ENCODE measurements around the gene CCDC68.
"Not testable (repeated sequence)": the region's sequence is repeated elsewhere in the genome, so short reads cannot be mapped to it uniquely, and the experiment has no call there.

The CCDC68 gene

GRCh38 chr18:54871231-54871630, 88.0 kb downstream of the CCDC68 start:
- no peak for DNase-seq

GRCh38 chr18:54867131-54867530, 92.1 kb downstream of the CCDC68 start:
- DNase-seq = no peak

- DNase-seq = no peak
Observed at GRCh38 chr18:54860941-54861340, 98.3 kb downstream of the CCDC68 start.

GRCh38 chr18:54859667-54860421, 99.4 kb downstream of the CCDC68 start:
- no peak for DNase-seq

GRCh38 chr18:54857499-54857898, 101.8 kb downstream of the CCDC68 start:
- DNase-seq = no peak

GRCh38 chr18:54856105-54856646, 103.1 kb downstream of the CCDC68 start:
- no peak for DNase-seq

- DNase-seq = not testable (repeated sequence)
Observed at GRCh38 chr18:54855050-54855449, 104.2 kb downstream of the CCDC68 start.

GRCh38 chr18:54852780-54853675, 106.2 kb downstream of the CCDC68 start:
- no peak for DNase-seq

All from hippocampal formation (tissue), 2 donors.